Hepatocyte (in vitro differentiated cells): ENCODE data around the gene NUB1. TPM values are rescaled to one million over a fixed set of nuclear protein-coding genes. Genes with fewer than 3 reads are reported as not detected.

Experiments used
- DNase-seq: peaks from one replicate; pipeline ENCODE4 v3.0.0-alpha.2; 2016; ENCODE audit warnings: low spot score
- H2AFZ ChIP-seq: fragments of 200-600 bp; sonication (generic); 2 replicates; pipeline ENCODE4 v1.6.0; 2016; ENCODE audit warnings: antibody characterized with exemption, mild to moderate bottlenecking
- H3K27ac ChIP-seq: fragments of 200-600 bp; sonication (generic); 2 replicates; pipeline ENCODE4 v1.5.1; 2016; ENCODE audit warnings: mild to moderate bottlenecking
- H3K27me3 ChIP-seq: fragments of 200-600 bp; sonication (generic); 2 replicates; pipeline ENCODE4 v1.6.1; 2016
- H3K36me3 ChIP-seq: fragments of 200-600 bp; sonication (generic); replicated peaks from 2 replicates; pipeline ENCODE4 v1.5.1; 2016; ENCODE audit warnings: low read depth; ENCODE audit not compliant: insufficient read depth
- H3K4me1 ChIP-seq: fragments of 200-600 bp; sonication (generic); 2 replicates; pipeline ENCODE4 v1.5.1; 2016; ENCODE audit warnings: mild to moderate bottlenecking, moderate library complexity; ENCODE audit not compliant: insufficient read depth
- H3K4me2 ChIP-seq: fragments of 200-600 bp; sonication (generic); 2 replicates; pipeline ENCODE4 v1.6.0; 2016
- H3K4me3 ChIP-seq: fragments of 200-600 bp; sonication (generic); 2 replicates; pipeline ENCODE4 v1.5.1; 2016; ENCODE audit warnings: mild to moderate bottlenecking
- H3K79me2 ChIP-seq: fragments of 200-600 bp; sonication (generic); 2 replicates; pipeline ENCODE4 v1.6.0; 2017; ENCODE audit warnings: mild to moderate bottlenecking
- H3K9me2 ChIP-seq: fragments of 200-600 bp; sonication (generic); replicated peaks from 2 replicates; pipeline ENCODE4 v1.6.0; 2017; ENCODE audit warnings: mild to moderate bottlenecking; ENCODE audit not compliant: insufficient read depth
- H3K9me3 ChIP-seq: fragments of 200-600 bp; sonication (generic); 2 replicates; pipeline ENCODE4 v1.5.1; 2016; ENCODE audit warnings: low read depth, mild to moderate bottlenecking
- H4K20me1 ChIP-seq: fragments of 200-600 bp; sonication (generic); 2 replicates; pipeline ENCODE4 v1.6.0; 2016; ENCODE audit warnings: mild to moderate bottlenecking; ENCODE audit not compliant: insufficient read depth, poor library complexity, severe bottlenecking
- CTCF ChIP-seq: fragments of 200-600 bp; sonication (generic); IDR thresholded peaks from 2 replicates; pipeline ENCODE4 v1.5.1; 2016; ENCODE audit warnings: antibody characterized with exemption, mild to moderate bottlenecking; ENCODE audit not compliant: poor library complexity
- EZH2 ChIP-seq: fragments of 200-600 bp; sonication (generic); IDR thresholded peaks from 2 replicates; pipeline ENCODE4 v1.6.1; 2016; ENCODE audit warnings: antibody characterized with exemption, mild to moderate bottlenecking, borderline replicate concordance
- EZH2phosphoT487 ChIP-seq: fragments of 200-600 bp; sonication (generic); IDR thresholded peaks from one replicate; pipeline ENCODE4 v1.6.1; 2018; ENCODE audit warnings: antibody characterized with exemption, mild to moderate bottlenecking, low read depth, moderate library complexity; ENCODE audit not compliant: unreplicated experiment, severe bottlenecking
- WGBS: methylation state at CpG from one replicate; pipeline ENCODE4 v1.1.6; 2016; ENCODE audit warnings: low lambda C conversion rate; ENCODE audit errors: missing lambda C conversion rate; 5-methylcytosine and 5-hydroxymethylcytosine counted together
- polyA plus RNA-seq: library from polyadenylated mRNA; unstranded; fragments of >200 nt; fragmentation: Nextera tagmentation; extraction: Ambion mirVana; gene quantifications from 2 replicates; pipeline ENCODE4 v1.2.1, GENCODE V29; 2016
- total RNA-seq: library from RNA; depleted of rRNA; stranded (reverse); fragments of >200 nt; gene quantifications from 2 replicates; pipeline ENCODE4 v1.2.3, GENCODE V29; 2014

NUB1 gene
- total and polyA plus RNA-seq, 2 experiments from 2014 or later = 28.4 to 38.6 TPM

- Histone ChIP-seq H3K4me2 (no peak overlapping the region), H3K4me3 (no peak overlapping the region), H3K9me3 (no peaks in the 10 kb centered on the region), H4K20me1 (no peaks in the 10 kb centered on the region), H3K27ac (no peak overlapping the region), H3K79me2 (no peaks in the 10 kb centered on the region), H3K4me1 (no peaks in the 10 kb centered on the region), H3K9me2 (no peaks in the 10 kb centered on the region), H3K36me3 (no peaks in the 10 kb centered on the region), H2AFZ (no peak overlapping the region), H3K27me3 (no peaks in the 10 kb centered on the region)
- WGBS = 91% methylated on average over 25 of the region's 25 CpGs
- no peak for DNase-seq
- no peak for TF ChIP-seq EZH2phosphoT487
- TF ChIP-seq EZH2 = no peak
- TF ChIP-seq CTCF = no peak
Measured at GRCh38 chr7:151390598-151391357, 49.2 kb downstream of the NUB1 start.

GRCh38 chr7:151391358-151391730 is 49.7 kb downstream of the NUB1 start:
- no peak overlapping the region for H2AFZ ChIP-seq
- H4K20me1 ChIP-seq = no peaks in the 10 kb centered on the region
- no peaks in the 10 kb centered on the region for H3K9me2 ChIP-seq
- no peaks in the 10 kb centered on the region for H3K9me3 ChIP-seq
- no peak for DNase-seq
- H3K4me1 ChIP-seq = no peaks in the 10 kb centered on the region
- no peak for TF ChIP-seq EZH2
- no peak for TF ChIP-seq EZH2phosphoT487
- TF ChIP-seq CTCF = no peak
- H3K79me2 ChIP-seq = no peaks in the 10 kb centered on the region
- no peaks in the 10 kb centered on the region for H3K36me3 ChIP-seq
- no peak overlapping the region for H3K27ac ChIP-seq
- no peak overlapping the region for H3K4me2 ChIP-seq
- H3K4me3 ChIP-seq = no peak overlapping the region
- 95% methylated on average over 9 of the region's 9 CpGs for WGBS
- H3K27me3 ChIP-seq = no peaks in the 10 kb centered on the region

- H3K36me3 ChIP-seq = no peaks in the 10 kb centered on the region
- no peak overlapping the region for H2AFZ ChIP-seq
- no peaks in the 10 kb centered on the region for H4K20me1 ChIP-seq
- H3K4me3 ChIP-seq = no peak overlapping the region
- H3K27ac ChIP-seq = no peak overlapping the region
- no peak for DNase-seq
- no peaks in the 10 kb centered on the region for H3K27me3 ChIP-seq
- no peak for TF ChIP-seq EZH2
- TF ChIP-seq EZH2phosphoT487 = no peak
- TF ChIP-seq CTCF = no peak
- no peaks in the 10 kb centered on the region for H3K9me2 ChIP-seq
- H3K4me2 ChIP-seq = no peak overlapping the region
- H3K4me1 ChIP-seq = no peaks in the 10 kb centered on the region
- WGBS = 94% methylated on average over 6 of the region's 8 CpGs
- H3K9me3 ChIP-seq = no peaks in the 10 kb centered on the region
- H3K79me2 ChIP-seq = no peaks in the 10 kb centered on the region
Measured at GRCh38 chr7:151392002-151392401, 50.4 kb downstream of the NUB1 start.
